Liver (tissue), 9 donors: ENCODE results near the gene TM9SF1. TPM values are rescaled to one million over a fixed set of nuclear protein-coding genes. Genes with fewer than 3 reads are reported as not detected.

ENCODE experiments used
- DNase-seq: peaks from one replicate; pipeline ENCODE4 v3.0.0-alpha.2; 2017; ENCODE audit warnings: low spot score
- H3K27ac ChIP-seq, 2 donors: one replicate each; pipeline ENCODE4 v1.7.0; 2013; ENCODE audit warnings: inconsistent platforms in 2 of 2, low read length in 2 of 2, control low read depth in 1 of 2, low read depth in 1 of 2, mild to moderate bottlenecking in 1 of 2
- H3K27me3 ChIP-seq, 4 donors: one replicate each; pipeline versions ENCODE4 v1.6.1 to v1.7.0; 2013; ENCODE audit warnings: low read length in 3 of 4, inconsistent platforms in 1 of 4, mild to moderate bottlenecking in 1 of 4, moderate library complexity in 1 of 4; ENCODE audit not compliant: control insufficient read depth in 4 of 4, insufficient read depth in 4 of 4
- H3K36me3 ChIP-seq, 4 donors: one replicate each; pipeline versions ENCODE4 v1.6.1 to v1.7.0; 2013; ENCODE audit warnings: low read length in 3 of 4, mild to moderate bottlenecking in 3 of 4, low read depth in 1 of 4, moderate library complexity in 1 of 4; ENCODE audit not compliant: control insufficient read depth in 4 of 4, insufficient read depth in 3 of 4
- H3K4me1 ChIP-seq, 4 donors: one replicate each; pipeline versions ENCODE4 v1.6.1 to v1.7.0; 2013; ENCODE audit warnings: low read length in 3 of 4, mild to moderate bottlenecking in 3 of 4, moderate library complexity in 1 of 4; ENCODE audit not compliant: control insufficient read depth in 4 of 4, insufficient read depth in 4 of 4
- H3K4me3 ChIP-seq, 3 donors: one replicate each; pipeline versions ENCODE4 v1.6.1 to v1.7.0; 2013; ENCODE audit warnings: low read length in 3 of 3, control low read depth in 1 of 3, low read depth in 1 of 3, mild to moderate bottlenecking in 1 of 3
- H3K9ac ChIP-seq, 2 donors: one replicate each; pipeline ENCODE4 v1.7.0; 2013; ENCODE audit warnings: low read length in 2 of 2, mild to moderate bottlenecking in 2 of 2, moderate library complexity in 2 of 2, control low read depth in 1 of 2, low read depth in 1 of 2
- H3K9me3 ChIP-seq, 4 donors: one replicate each; pipeline versions ENCODE4 v1.6.1 to v1.7.0; 2013; ENCODE audit warnings: low read length in 3 of 4; ENCODE audit not compliant: control insufficient read depth in 4 of 4
- CTCF ChIP-seq: fragments of 150-350 bp; IDR thresholded peaks from 2 replicates; pipeline ENCODE4 v1.5.1; 2017; ENCODE audit warnings: improper control_type of control experiment, low read depth, low read length; ENCODE audit not compliant: missing input control
- EGR1 ChIP-seq, 2 donors: IDR thresholded peaks; 2 replicates each; pipeline ENCODE4 v1.6.1; 2016 to 2018; ENCODE audit warnings: antibody characterized with exemption in 2 of 2, low read depth in 2 of 2
- FOXA1 ChIP-seq: IDR thresholded peaks from 2 replicates; pipeline ENCODE4 v1.6.1; 2016; ENCODE audit warnings: antibody characterized with exemption
- FOXA2 ChIP-seq: IDR thresholded peaks from 2 replicates; pipeline ENCODE4 v1.6.1; 2016; ENCODE audit warnings: antibody characterized with exemption
- HNF4A ChIP-seq, 2 donors: conservative IDR thresholded peaks; 2 replicates each; pipeline ENCODE4 v1.6.1; 2016; ENCODE audit warnings: antibody characterized with exemption in 2 of 2, mild to moderate bottlenecking in 2 of 2
- HNF4G ChIP-seq: IDR thresholded peaks from 2 replicates; pipeline ENCODE4 v1.6.1; 2016; ENCODE audit warnings: antibody characterized with exemption
- NR2F2 ChIP-seq: IDR thresholded peaks from 2 replicates; pipeline ENCODE4 v1.6.1; 2016; ENCODE audit warnings: antibody characterized with exemption
- RAD21 ChIP-seq, 2 donors: IDR thresholded peaks; 2 replicates each; pipeline ENCODE4 v1.6.1; 2016; ENCODE audit warnings: antibody characterized with exemption in 2 of 2, mild to moderate bottlenecking in 2 of 2
- RXRA ChIP-seq, 2 donors: IDR thresholded peaks; 2 replicates each; pipeline ENCODE4 v1.6.1; 2017 to 2018; ENCODE audit warnings: antibody characterized with exemption in 2 of 2, mild to moderate bottlenecking in 1 of 2
- SP1 ChIP-seq: IDR thresholded peaks from 2 replicates; pipeline ENCODE4 v1.6.1; 2018; ENCODE audit warnings: antibody characterized with exemption, mild to moderate bottlenecking
- TAF1 ChIP-seq: conservative IDR thresholded peaks from 2 replicates; pipeline ENCODE4 v1.6.1; 2016; ENCODE audit warnings: antibody characterized with exemption, mild to moderate bottlenecking
- ZBTB33 ChIP-seq: IDR thresholded peaks from 2 replicates; pipeline ENCODE4 v1.6.1; 2016; ENCODE audit warnings: antibody characterized with exemption
- WGBS: extraction: QIAGEN DNeasy Blood & Tissue Kit; methylation state at CpG from one replicate; pipeline ENCODE4 v1.1.7; 2013; 5-methylcytosine and 5-hydroxymethylcytosine counted together
- polyA plus RNA-seq, 2 donors: library from polyadenylated mRNA; stranded (reverse) in 1 of 2; unstranded in 1 of 2; fragments of 200-250 nt in 1 of 2; fragments of >200 nt in 1 of 2; fragmentation: Nextera tagmentation in 1 of 2; extraction: Ambion mirVana in 1 of 2; gene quantifications; one replicate each; pipeline versions ENCODE4 v1.2.1 to v1.2.3, GENCODE V29; 2013 to 2015
- total RNA-seq, 2 donors: library from RNA; depleted of rRNA; stranded (reverse); fragments of >200 nt; gene quantifications; one replicate each; pipeline ENCODE4 v1.2.3, GENCODE V29; 2014
- TF ChIP-seq, protein P1 (sequence below): IDR thresholded peaks from 2 replicates; pipeline ENCODE4 v1.6.1; 2016; ENCODE audit warnings: antibody characterized with exemption
- TF ChIP-seq, protein P2 (sequence below): IDR thresholded peaks from 2 replicates; pipeline ENCODE4 v1.6.1; 2016; ENCODE audit warnings: antibody characterized with exemption, mild to moderate bottlenecking
- donor health status: healthy.
- donor health status: healthy.
- donor health status: healthy.
- donor health status: healthy.
- donor health status: healthy.

TM9SF1 gene
- total and polyA plus RNA-seq, 4 donors = 27.5 to 76.2 (median 38.5) TPM

DNA sequence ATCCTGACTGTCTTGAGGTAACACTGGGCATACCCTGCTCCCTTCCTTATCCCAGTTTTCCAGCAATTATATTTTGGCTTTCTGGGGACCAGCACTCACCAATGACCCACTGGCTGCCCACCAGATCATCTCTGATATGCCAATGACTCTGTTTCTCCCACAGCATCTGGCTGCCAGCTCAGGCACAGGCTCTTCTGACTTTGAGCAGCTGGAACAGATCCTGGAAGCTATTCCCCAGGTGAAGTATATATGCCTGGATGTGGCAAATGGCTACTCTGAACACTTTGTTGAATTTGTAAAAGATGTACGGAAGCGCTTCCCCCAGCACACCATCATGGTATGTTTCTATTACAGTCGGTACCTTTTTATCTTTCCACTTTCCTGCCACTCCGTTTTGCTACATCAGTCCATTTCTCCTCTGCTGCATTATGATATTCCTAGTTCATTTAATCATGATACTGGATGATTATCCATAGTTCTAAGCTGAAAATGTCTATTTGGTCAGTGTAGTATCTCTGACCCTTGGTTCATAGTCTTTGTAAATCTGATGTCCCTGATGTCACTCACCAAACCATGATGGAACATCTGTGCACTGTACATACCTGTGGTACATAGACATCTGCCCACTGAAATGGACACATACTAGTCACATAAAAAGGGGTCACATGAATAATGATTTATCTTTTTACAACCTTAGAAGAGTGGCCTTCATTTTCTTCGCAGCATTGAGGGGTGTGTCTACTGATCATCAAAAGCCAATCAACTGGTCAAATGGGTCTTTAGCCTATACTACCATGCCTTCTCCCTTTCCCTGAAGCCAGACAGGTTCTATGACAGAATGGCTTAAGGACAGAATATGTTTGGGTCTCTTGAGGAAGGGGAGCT is 40.8 kb upstream of the TM9SF1 start:
- no peak for DNase-seq

DNA sequence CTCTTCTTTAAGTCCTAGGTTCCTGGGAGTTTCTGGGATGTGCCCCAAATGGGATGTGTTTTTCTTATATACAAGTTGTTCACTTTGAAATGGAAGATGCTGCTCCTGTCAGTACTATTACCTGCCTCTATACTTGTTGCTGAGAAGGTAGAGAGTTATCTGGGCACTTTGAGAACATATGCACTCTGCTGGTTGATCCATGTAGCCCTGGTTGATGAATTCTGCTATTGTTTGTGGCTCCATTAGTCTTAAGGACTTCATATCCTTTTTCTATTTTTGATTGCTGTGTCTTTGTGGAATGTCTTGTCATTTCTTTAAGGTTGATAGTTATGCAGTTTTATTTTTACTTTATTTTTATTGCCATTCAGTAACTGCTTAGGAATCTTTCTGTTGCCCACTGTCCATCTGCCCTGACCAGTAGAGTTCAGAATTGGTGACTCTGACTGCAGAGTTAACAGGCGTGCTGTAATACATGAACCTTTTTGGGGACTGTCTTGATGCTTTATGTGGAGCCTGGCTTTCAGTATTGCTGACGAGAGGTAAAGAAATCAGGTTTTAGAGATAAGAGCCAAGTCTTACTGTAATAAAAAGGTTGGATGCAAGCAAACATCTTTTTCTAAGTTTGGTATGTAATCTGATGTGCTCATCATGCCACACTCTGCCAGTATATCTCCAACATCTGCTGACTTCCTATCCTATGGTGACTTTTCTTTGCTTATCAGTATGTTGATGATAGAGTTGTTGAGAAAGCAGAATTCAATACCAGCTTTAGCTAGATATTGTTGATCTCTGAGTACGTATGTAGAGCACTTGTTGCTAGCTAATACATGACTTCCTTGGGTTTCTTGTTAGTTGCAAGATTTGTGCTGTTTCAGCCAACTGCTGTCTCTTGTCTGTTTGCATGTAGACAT is 39.1 kb upstream of the TM9SF1 start:
- Histone ChIP-seq H3K9ac (no peak overlapping the region), H3K27me3 (no peaks in the 10 kb centered on the region), H3K4me3 (no peak overlapping the region), H3K36me3 (peaks cover 6 to 40% (median 31%) of the 10 kb centered on the region in 4 donors), H3K4me1 (peaks cover 5 to 34% (median 25%) of the 10 kb centered on the region in 4 donors), H3K27ac (no peak overlapping the region), H3K9me3 (no peaks in the 10 kb centered on the region)
- 91% methylated on average over 3 of the region's 3 CpGs for WGBS
- no peak for DNase-seq
- TF ChIP-seq TAF1 (no peak), NR2F2 (no peak), ZBTB33 (no peak), CTCF (no peak), FOXA2 (no peak), EGR1 (IDR thresholded peaks at IDR 0.05; ENCODE audit: low read depth in 2 of 2) (no peak), RXRA (IDR thresholded peaks at IDR 0.05) (no peak), RAD21 (IDR thresholded peaks at IDR 0.05) (no peak), HNF4G (no peak), HNF4A (conservative IDR thresholded peaks at IDR 0.05) (no peak), SP1 (no peak), FOXA1 (no peak)
- TF ChIP-seq, protein P1, sequence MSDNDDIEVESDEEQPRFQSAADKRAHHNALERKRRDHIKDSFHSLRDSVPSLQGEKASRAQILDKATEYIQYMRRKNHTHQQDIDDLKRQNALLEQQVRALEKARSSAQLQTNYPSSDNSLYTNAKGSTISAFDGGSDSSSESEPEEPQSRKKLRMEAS = no peak
- TF ChIP-seq, protein P2, sequence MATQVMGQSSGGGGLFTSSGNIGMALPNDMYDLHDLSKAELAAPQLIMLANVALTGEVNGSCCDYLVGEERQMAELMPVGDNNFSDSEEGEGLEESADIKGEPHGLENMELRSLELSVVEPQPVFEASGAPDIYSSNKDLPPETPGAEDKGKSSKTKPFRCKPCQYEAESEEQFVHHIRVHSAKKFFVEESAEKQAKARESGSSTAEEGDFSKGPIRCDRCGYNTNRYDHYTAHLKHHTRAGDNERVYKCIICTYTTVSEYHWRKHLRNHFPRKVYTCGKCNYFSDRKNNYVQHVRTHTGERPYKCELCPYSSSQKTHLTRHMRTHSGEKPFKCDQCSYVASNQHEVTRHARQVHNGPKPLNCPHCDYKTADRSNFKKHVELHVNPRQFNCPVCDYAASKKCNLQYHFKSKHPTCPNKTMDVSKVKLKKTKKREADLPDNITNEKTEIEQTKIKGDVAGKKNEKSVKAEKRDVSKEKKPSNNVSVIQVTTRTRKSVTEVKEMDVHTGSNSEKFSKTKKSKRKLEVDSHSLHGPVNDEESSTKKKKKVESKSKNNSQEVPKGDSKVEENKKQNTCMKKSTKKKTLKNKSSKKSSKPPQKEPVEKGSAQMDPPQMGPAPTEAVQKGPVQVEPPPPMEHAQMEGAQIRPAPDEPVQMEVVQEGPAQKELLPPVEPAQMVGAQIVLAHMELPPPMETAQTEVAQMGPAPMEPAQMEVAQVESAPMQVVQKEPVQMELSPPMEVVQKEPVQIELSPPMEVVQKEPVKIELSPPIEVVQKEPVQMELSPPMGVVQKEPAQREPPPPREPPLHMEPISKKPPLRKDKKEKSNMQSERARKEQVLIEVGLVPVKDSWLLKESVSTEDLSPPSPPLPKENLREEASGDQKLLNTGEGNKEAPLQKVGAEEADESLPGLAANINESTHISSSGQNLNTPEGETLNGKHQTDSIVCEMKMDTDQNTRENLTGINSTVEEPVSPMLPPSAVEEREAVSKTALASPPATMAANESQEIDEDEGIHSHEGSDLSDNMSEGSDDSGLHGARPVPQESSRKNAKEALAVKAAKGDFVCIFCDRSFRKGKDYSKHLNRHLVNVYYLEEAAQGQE = no peak

More for the DNA sequence above, 40.8 kb upstream of the TM9SF1 start:
- Histone ChIP-seq H3K27me3 (no peaks in the 10 kb centered on the region), H3K4me3 (no peak overlapping the region), H3K9me3 (no peaks in the 10 kb centered on the region), H3K4me1 (peaks cover 9 to 43% (median 36%) of the 10 kb centered on the region in 4 donors), H3K9ac (no peak overlapping the region), H3K27ac (no peak overlapping the region), H3K36me3 (peaks cover 10 to 57% (median 46%) of the 10 kb centered on the region in 4 donors)
- 94% methylated on average over 5 of the region's 5 CpGs for WGBS
- TF ChIP-seq, protein P1 = no peak
- TF ChIP-seq FOXA1 = no peak
- TF ChIP-seq HNF4A (conservative IDR thresholded peaks at IDR 0.05) = no peak
- TF ChIP-seq CTCF = no peak
- no peak for TF ChIP-seq RAD21 (IDR thresholded peaks at IDR 0.05)
